Ishikawa (cell line): ENCODE measurements around the gene ELOB.

ENCODE experiments used
- CEBPB ChIP-seq: IDR thresholded peaks from 2 replicates; pipeline ENCODE4 v1.6.1; 2012
- CREB1 ChIP-seq: IDR thresholded peaks from 2 replicates; pipeline ENCODE4 v1.6.1; 2012; ENCODE audit warnings: low read depth
- EGR1 ChIP-seq: IDR thresholded peaks from 2 replicates; pipeline ENCODE4 v1.6.1; 2012
- EP300 ChIP-seq: IDR thresholded peaks from 2 replicates; pipeline ENCODE4 v1.6.1; 2012; ENCODE audit warnings: borderline replicate concordance
- FOXM1 ChIP-seq: IDR thresholded peaks from 2 replicates; pipeline ENCODE4 v1.6.1; 2012; ENCODE audit warnings: low read depth, borderline replicate concordance
- NFIC ChIP-seq: IDR thresholded peaks from 2 replicates; pipeline ENCODE4 v1.6.1; 2012
- RAD21 ChIP-seq: IDR thresholded peaks from 2 replicates; pipeline ENCODE4 v1.6.1; 2012; ENCODE audit warnings: low read depth
- TAF1 ChIP-seq: IDR thresholded peaks from 2 replicates; pipeline ENCODE4 v1.6.1; 2012; ENCODE audit warnings: low read depth, mild to moderate bottlenecking
- TCF12 ChIP-seq: IDR thresholded peaks from 2 replicates; pipeline ENCODE4 v1.6.1; 2012; ENCODE audit warnings: low read depth
- TEAD4 ChIP-seq: IDR thresholded peaks from 2 replicates; pipeline ENCODE4 v1.6.1; 2012
- YY1 ChIP-seq: IDR thresholded peaks from 2 replicates; pipeline ENCODE4 v1.6.1; 2012; ENCODE audit warnings: low read depth
- ZBTB7A ChIP-seq: IDR thresholded peaks from 2 replicates; pipeline ENCODE4 v1.6.1; 2012; ENCODE audit warnings: low read depth
- TF ChIP-seq, protein P1 (sequence below): IDR thresholded peaks from 2 replicates; pipeline ENCODE4 v1.6.1; 2012
- TF ChIP-seq, protein P2 (sequence below): IDR thresholded peaks from 2 replicates; pipeline ENCODE4 v1.6.1; 2012; ENCODE audit warnings: low read depth, mild to moderate bottlenecking
- TF ChIP-seq, protein P3 (sequence below): IDR thresholded peaks from 2 replicates; pipeline ENCODE4 v1.6.1; 2012

Gene ELOB

DNA sequence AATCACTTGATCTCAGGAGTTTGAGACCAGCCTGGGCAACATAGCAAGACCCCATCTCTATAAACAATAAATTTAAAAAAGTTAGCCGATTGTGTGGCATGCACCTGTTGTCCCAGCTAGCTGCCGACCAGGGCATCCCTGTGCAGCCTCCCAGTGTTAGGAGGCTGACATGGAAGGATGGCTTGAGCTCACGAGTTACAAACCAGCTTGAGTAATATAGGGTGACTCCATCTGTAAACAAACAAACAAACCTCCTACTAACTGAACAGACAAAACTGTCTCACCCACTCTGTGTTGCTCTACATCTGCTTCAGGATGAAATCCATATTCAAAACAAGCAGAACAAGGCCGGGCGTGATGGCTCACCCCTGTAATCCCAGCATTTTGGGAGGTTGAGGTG is 50.2 kb downstream of the ELOB start:
- no peak for TF ChIP-seq CREB1
- no peak for TF ChIP-seq EP300
- no peak for TF ChIP-seq NFIC
- no peak for TF ChIP-seq CEBPB
- no peak for TF ChIP-seq RAD21
- TF ChIP-seq, protein P1, sequence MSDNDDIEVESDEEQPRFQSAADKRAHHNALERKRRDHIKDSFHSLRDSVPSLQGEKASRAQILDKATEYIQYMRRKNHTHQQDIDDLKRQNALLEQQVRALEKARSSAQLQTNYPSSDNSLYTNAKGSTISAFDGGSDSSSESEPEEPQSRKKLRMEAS, result no peak
- TF ChIP-seq TAF1, result no peak
- no peak for TF ChIP-seq FOXM1
- no peak for TF ChIP-seq EGR1
- no peak for TF ChIP-seq TCF12
- TF ChIP-seq YY1, result no peak
- TF ChIP-seq, protein P2, sequence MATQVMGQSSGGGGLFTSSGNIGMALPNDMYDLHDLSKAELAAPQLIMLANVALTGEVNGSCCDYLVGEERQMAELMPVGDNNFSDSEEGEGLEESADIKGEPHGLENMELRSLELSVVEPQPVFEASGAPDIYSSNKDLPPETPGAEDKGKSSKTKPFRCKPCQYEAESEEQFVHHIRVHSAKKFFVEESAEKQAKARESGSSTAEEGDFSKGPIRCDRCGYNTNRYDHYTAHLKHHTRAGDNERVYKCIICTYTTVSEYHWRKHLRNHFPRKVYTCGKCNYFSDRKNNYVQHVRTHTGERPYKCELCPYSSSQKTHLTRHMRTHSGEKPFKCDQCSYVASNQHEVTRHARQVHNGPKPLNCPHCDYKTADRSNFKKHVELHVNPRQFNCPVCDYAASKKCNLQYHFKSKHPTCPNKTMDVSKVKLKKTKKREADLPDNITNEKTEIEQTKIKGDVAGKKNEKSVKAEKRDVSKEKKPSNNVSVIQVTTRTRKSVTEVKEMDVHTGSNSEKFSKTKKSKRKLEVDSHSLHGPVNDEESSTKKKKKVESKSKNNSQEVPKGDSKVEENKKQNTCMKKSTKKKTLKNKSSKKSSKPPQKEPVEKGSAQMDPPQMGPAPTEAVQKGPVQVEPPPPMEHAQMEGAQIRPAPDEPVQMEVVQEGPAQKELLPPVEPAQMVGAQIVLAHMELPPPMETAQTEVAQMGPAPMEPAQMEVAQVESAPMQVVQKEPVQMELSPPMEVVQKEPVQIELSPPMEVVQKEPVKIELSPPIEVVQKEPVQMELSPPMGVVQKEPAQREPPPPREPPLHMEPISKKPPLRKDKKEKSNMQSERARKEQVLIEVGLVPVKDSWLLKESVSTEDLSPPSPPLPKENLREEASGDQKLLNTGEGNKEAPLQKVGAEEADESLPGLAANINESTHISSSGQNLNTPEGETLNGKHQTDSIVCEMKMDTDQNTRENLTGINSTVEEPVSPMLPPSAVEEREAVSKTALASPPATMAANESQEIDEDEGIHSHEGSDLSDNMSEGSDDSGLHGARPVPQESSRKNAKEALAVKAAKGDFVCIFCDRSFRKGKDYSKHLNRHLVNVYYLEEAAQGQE, result no peak
- TF ChIP-seq, protein P3, sequence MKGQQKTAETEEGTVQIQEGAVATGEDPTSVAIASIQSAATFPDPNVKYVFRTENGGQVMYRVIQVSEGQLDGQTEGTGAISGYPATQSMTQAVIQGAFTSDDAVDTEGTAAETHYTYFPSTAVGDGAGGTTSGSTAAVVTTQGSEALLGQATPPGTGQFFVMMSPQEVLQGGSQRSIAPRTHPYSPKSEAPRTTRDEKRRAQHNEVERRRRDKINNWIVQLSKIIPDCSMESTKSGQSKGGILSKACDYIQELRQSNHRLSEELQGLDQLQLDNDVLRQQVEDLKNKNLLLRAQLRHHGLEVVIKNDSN, result no peak
- TF ChIP-seq TEAD4, result no peak

DNA sequence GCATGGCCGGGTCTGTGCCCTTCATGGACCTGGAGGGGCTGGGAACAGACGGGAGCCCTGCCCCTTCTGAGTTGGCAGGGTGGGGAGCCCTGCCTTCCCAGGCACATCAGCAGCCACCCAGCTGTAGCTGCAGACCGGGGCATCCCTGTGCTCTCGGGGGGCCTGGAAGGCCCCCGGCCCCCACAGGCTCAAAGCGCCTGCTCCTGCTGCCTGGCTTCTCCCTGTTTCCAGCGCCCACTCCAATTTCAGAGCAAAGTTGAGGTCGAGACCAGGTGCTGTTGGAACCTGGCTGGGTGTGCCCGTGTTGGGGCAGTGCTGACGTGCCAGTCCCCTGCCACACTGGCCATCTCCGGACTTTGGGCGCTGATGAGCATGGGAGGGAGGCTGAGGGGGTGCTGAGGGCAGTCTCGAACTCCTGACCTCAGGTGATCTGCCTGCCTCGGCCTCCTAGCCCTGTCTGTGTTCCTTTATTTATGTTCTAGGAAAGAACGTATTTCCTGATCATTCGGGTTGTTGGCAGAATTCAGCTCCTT is 52.2 kb downstream of the ELOB start:
- no peak for TF ChIP-seq EGR1
- no peak for TF ChIP-seq NFIC
- TF ChIP-seq, protein P1, result no peak
- no peak for TF ChIP-seq ZBTB7A
- TF ChIP-seq FOXM1, result no peak
- TF ChIP-seq, protein P3, result no peak
- no peak for TF ChIP-seq CREB1
- no peak for TF ChIP-seq CEBPB
- TF ChIP-seq RAD21, result no peak
- TF ChIP-seq TEAD4, result no peak
- TF ChIP-seq EP300, result no peak
- no peak for TF ChIP-seq YY1
- TF ChIP-seq, protein P2, result no peak
- TF ChIP-seq TAF1, result no peak
- no peak for TF ChIP-seq TCF12

DNA sequence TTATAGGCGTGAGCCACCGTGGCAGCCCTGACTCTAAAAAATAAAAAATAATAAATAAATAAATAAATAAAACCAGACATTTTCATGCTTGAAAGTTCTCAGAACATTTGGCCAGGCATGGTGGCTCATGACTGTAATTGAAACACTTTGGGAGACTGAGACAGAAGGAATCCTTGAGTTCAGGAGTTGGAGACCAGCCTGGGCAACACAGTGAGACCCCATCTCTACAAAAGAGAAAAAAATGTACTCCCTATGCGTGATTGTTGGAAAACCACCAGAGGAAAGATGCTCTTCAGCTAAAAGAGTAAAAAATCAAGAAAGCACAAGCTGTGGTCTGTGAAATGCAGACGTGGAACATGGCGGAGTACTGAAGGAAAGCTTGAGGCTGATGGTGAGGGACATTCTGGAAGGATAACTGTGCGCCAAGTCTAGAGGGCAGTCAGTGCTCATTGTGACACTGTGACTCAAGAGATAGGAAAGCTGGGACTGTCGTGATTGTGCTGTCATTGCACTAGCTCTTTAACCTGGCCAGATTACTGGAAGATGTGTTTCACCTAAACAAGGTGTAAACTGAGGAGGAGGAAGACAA is 52.9 kb downstream of the ELOB start:
- TF ChIP-seq NFIC (no peak), CEBPB (no peak), CREB1 (no peak), EP300 (no peak), EGR1 (no peak), TEAD4 (no peak), ZBTB7A (no peak), YY1 (no peak), TAF1 (no peak), FOXM1 (no peak), TCF12 (no peak), RAD21 (no peak)
- TF ChIP-seq, protein P3, result no peak
- TF ChIP-seq, protein P1, result no peak
- TF ChIP-seq, protein P2, result no peak
